GM19023 (cell line): ENCODE results near the gene PSMD13.
A peak's percentile ranks its signal among the peaks of the same experiment; 100 is the strongest.

ENCODE experiments used
- ATAC-seq: cut with Tn5 transposase; IDR thresholded peaks from one replicate; pipeline ENCODE4 v1.9.1; 2021; ENCODE audit warnings: mild to moderate bottlenecking, moderate library complexity; ENCODE audit not compliant: unreplicated experiment

Gene PSMD13

DNA sequence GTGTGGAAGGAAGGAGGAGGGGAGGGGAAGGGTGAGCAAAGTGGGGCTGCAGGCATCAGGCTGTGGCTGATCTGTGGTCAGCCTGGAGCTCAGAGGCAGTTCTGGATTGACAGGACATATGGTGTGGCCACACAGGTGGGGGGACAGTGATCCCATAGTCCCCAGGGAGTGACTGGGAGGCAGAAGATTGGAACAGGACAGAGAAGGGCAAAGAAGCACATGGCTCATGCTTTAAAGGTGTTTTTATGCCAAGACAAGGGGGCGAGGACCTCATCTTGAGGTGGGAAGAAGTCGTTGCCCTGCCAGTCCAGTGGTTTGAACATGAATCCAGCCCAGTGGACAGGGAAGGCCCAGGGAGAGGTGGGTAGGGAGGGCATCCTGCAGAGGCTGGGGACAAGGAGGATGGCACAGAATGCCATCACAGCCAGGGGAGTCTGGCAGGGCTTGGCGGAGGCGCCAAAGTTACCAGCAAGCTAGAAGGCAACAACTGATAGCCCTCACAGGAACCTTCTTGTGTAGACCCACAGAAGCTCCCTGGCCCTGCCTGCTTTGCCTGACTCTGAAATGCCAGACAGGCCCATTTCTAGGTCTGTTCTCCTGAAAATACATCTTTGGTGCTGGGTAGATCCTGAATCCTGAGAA is 32.7 kb upstream of the PSMD13 start:
- no peak for ATAC-seq

GRCh38 chr11:204587-205109 is 32.1 kb upstream of the PSMD13 start:
- no peak for ATAC-seq

GRCh38 chr11:205221-206001 is 31.4 kb upstream of the PSMD13 start:
- ATAC-seq: no peak

DNA sequence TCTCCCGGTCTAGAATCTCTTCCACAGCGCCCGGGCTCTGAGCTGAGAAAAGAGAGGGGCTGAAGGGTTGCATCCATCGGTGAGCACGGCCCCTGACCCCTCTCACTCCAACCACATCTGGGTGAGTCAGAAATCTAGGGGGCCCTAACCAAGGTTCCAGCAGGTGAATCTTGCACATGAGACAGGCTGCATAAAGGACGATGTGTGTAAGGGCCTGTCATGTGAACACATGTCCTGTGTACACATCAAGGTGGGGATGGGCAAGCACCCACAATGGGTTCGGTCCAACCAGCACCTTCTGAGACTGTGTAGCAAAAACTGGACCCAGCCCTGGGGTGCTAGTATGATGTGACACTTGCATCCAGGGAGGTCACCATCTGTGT is 30.8 kb upstream of the PSMD13 start:
- ATAC-seq: no peak

DNA sequence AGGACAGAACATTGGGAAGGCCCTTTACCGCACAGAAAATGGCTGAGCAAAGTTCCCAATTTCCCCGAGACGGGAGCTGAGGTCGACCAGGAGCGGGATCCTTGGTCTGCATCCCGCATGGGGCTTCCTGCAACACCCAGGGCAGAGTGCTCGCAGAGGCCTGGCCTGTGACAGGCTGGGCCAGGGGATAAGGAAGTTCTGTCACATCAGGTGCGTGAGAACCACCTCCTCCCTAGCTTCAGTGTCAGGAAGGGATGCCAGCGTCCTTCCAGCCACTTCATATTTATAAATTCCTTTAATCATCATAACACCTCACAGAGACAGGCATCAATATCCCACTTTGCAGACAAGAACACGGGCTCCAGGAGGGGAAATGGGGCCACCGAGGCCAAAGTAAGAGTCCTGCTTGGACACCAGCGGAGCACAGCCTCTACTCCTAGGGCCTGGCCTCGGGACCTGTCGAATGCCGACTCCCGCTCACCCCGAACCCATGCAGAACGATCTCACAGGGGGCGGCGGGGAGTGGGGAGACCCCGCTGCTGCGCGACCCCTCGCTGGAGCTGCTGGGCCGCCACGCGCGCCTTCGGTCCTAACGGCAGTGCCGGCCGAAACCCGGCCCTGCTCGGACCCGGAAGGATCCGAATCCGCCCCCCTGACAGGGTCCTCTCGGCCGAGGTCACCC is 30.1 kb upstream of the PSMD13 start:
- ATAC-seq: peak; percentile 2

GRCh38 chr11:207208-207862 is 29.4 kb upstream of the PSMD13 start, which contains the start of the genes BET1L and RIC8A:
Gene BET1L (minus strand): TSS chr11:207399. CDS start chr11:207321, 78 bp downstream.
Gene RIC8A (plus strand): TSS chr11:207708. CDS start chr11:208855, 1,147 bp downstream.
- ATAC-seq: peak; percentile 71

DNA sequence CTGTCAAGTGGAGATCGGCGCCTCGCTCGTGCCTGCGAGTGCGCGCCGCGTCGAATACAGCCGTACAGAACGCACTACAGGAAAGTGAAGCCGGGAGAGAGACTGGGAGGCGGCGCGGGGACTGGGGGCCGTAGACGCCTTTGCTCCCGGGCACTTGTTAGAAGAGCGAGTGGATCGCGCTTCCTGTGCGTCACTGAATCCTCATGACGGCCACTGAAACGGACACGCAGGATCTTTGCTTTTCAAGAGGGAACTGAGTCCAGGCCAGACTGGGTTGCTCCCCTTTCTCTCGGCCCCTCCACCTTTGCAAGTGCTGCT is 29.0 kb upstream of the PSMD13 start:
- ATAC-seq: peak; percentile 18

GRCh38 chr11:208181-208916 is 28.4 kb upstream of the PSMD13 start:
- no peak for ATAC-seq

- ATAC-seq: no peak
These were observed 27.9 kb upstream of the PSMD13 start for GRCh38 chr11:208917-209260.

- no peak for ATAC-seq
These were observed 27.3 kb upstream of the PSMD13 start for GRCh38 chr11:209275-210121.

GRCh38 chr11:210122-210802 is 26.5 kb upstream of the PSMD13 start:
- ATAC-seq: no peak

DNA sequence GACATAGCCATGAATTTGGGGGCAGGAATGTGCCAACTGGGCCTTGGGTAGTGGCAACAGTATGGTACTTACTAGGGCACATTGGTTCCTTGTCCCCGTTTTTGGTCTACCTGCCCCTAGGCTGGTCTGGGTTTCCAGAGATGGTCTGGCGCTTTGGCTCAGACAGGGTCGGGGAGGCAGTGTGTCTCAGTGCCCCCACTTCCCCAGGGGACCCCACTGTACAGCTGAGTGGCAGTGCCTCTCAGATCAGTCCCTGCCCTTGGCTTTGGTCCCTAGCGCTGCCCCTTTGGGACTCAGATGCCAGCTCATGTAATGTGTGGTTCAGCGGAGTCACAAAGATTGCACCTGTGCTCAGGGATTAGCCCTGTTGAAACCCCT is 26.0 kb upstream of the PSMD13 start:
- ATAC-seq: no peak

- no peak for ATAC-seq
These were observed 25.5 kb upstream of the PSMD13 start for GRCh38 chr11:211295-211694.

- ATAC-seq: no peak
These were observed 25.0 kb upstream of the PSMD13 start for GRCh38 chr11:211741-212140.

DNA sequence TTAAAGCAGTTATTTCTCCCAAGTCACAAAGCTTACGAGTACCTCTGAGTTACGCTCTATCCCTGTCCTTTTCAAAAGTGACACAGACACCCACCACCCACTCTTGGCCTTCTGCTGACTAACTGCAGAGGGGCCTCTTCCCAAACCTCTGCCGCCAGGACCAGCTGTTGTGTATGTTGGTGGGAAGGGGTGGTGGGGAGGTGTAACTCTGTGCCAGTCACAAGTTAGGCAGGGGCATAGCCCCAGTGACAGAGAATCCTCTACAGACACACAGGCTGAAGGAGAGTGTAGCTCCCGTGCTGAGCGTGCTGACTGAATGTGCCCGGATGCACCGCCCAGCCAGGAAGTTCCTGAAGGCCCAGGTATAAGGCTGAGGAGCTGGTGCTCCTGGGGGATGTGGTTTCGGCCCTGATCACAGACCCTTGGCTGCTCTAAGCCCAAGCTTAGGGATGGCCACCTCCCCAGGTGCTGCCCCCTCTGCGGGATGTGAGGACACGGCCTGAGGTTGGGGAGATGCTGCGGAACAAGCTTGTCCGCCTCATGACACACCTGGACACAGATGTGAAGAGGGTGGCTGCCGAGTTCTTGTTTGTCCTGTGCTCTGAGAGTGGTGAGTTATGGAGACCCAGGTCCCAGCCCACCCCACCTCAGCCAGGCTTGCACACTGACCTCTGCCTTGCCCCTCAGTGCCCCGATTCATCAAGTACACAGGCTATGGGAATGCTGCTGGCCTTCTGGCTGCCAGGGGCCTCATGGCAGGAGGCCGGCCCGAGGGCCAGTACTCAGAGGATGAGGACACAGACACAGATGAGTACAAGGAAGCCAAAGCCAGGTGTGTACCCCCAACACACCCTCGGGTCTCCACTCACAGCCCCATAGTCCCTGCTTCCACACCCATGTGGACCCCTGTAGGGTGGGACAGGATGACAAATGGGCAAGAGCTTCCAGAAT is 24.4 kb upstream of the PSMD13 start:
- ATAC-seq: no peak

GRCh38 chr11:213111-213510 is 23.7 kb upstream of the PSMD13 start:
- ATAC-seq: no peak

- ATAC-seq: no peak
These were observed 22.7 kb upstream of the PSMD13 start for GRCh38 chr11:214083-214482.

DNA sequence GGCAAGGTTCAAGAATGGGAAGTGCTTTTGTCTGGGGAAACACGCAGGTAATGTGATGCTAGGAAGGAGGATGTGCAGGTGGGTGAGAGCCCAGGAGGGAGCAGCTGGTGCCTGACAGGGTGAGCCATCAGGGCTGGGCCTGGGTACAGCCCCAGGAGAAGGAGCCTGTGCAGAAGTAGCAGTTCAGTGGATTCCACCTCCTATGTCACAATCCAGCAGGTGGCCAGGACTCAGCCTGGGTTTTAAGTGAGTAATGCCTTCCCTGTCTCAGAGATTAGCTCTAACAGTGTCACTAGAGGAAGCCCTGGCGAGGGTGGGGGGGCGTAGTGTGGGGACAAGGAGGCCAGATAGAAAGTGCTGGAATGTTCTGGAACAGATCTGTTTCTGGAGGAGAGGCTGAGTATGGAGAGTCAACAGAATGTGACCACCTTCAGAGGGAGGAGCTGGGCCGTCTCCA is 21.2 kb upstream of the PSMD13 start:
- ATAC-seq: no peak
